ENCODE data around the gene BACH1.
A peak's percentile ranks its signal among the peaks of the same experiment; 100 is the strongest.

Gene BACH1

GRCh38 chr21:29379517-29380054 lies 80.9 kb downstream of the BACH1 start:
- no peak overlapping the region for H3K27ac ChIP-seq
- ChIA-PET POLR2A (ENCODE audit: low non-redundant PET) (no interaction called here), CTCF (interaction anchor here (0.7 kb wide), 1 partner anchor 82 kb away, joined by 3 read pairs; no protein-coding TSS in a partner anchor)
- no peak for TF ChIP-seq CTCF (conservative IDR thresholded peaks at IDR 0.05; ENCODE audit: low read depth)
- DNase-seq (ENCODE audit: low spot score), result no peak

GRCh38 chr21:29382030-29382654 lies 83.4 kb downstream of the BACH1 start:
- no peak for TF ChIP-seq CTCF (conservative IDR thresholded peaks at IDR 0.05; ENCODE audit: low read depth)
- no peak overlapping the region for H3K27ac ChIP-seq
- ChIA-PET POLR2A (ENCODE audit: low non-redundant PET) (no interaction called here), CTCF (interaction anchor here (0.6 to 0.8 kb wide), 3 partner anchors 10 to 13 kb away, joined by 3 read pairs; no protein-coding TSS in a partner anchor)
- peak; percentile 87 for DNase-seq (ENCODE audit: low spot score)

GRCh38 chr21:29384683-29385359 lies 86.1 kb downstream of the BACH1 start:
- TF ChIP-seq CTCF (conservative IDR thresholded peaks at IDR 0.05; ENCODE audit: low read depth), result no peak
- no peak overlapping the region for H3K27ac ChIP-seq
- ChIA-PET CTCF (no interaction called here), POLR2A (ENCODE audit: low non-redundant PET) (no interaction called here)
- no peak for DNase-seq (ENCODE audit: low spot score)

- ChIA-PET CTCF (no interaction called here), POLR2A (ENCODE audit: low non-redundant PET) (no interaction called here)
- DNase-seq (ENCODE audit: low spot score), result no peak
- no peak overlapping the region for H3K27ac ChIP-seq
- TF ChIP-seq CTCF (conservative IDR thresholded peaks at IDR 0.05; ENCODE audit: low read depth), result no peak
These were observed 87.3 kb downstream of the BACH1 start for GRCh38 chr21:29385934-29386520.

- no peak for TF ChIP-seq CTCF (conservative IDR thresholded peaks at IDR 0.05; ENCODE audit: low read depth)
- no peak for DNase-seq (ENCODE audit: low spot score)
- H3K27ac ChIP-seq, result no peak overlapping the region
- CTCF ChIA-PET, result no interaction called here
- POLR2A ChIA-PET (ENCODE audit: low non-redundant PET), result no interaction called here
These were observed 88.1 kb downstream of the BACH1 start for GRCh38 chr21:29386803-29387202.

GRCh38 chr21:29387598-29387997 lies 88.9 kb downstream of the BACH1 start:
- no peak for TF ChIP-seq CTCF (conservative IDR thresholded peaks at IDR 0.05; ENCODE audit: low read depth)
- no peak overlapping the region for H3K27ac ChIP-seq
- ChIA-PET CTCF (no interaction called here), POLR2A (ENCODE audit: low non-redundant PET) (no interaction called here)
- no peak for DNase-seq (ENCODE audit: low spot score)

All from RWPE1 (cell line).